ENCODE data around the gene IBA57. TPM values are rescaled to one million over a fixed set of nuclear protein-coding genes. Genes with fewer than 3 reads are reported as not detected.

Gene IBA57
- total RNA-seq (10 to 100 TPM; 11.0 to 12.3 TPM), polyA plus RNA-seq (1 to 10 TPM; 3.3 to 4.2 (median 3.4) TPM), total RNA-seq (16.7 to 55.6 (median 26.1) reads per million in 6 experiments)

GRCh38 chr1:228165372-228166169 is at the start of gene IBA57:
Gene IBA57, plus strand, starts transcription at chr1:228165804. Its CDS starts 13 bp downstream, at chr1:228165817.
- DNase-seq, result peak; percentile 99 to 100 (median 100)
- Mint-ChIP-seq H3K27ac (peak within 1 kb of the TSS; percentile 89 to 99 (median 97)), H3K27me3 (no peaks in the 10 kb centered on the region), H3K36me3 (peaks cover 0 to 7% (median 0%) of the 10 kb centered on the region in 3 donors), H3K4me1 (peaks cover 26 to 67% (median 57%) of the 10 kb centered on the region in 4 donors), H3K9me3 (no peaks in the 10 kb centered on the region), H3K4me3 (peak within 1 kb of the TSS; percentile 81 to 93 (median 90))
- peak; percentile 77 to 79 for ATAC-seq
- POLR2A ChIA-PET, result interaction anchor here (0.6 to 8.4 kb wide), 27 partner anchors 9 to 1227 kb away, joined by 3 to 128 read pairs (median 4); partner anchors contain the start of genes ARF1, GUK1, RNF187 and TRIM11

- DNase-seq (no peak), ATAC-seq (no peak)
- H3K36me3 Mint-ChIP-seq, result peaks cover 0 to 2% (median 0%) of the 10 kb centered on the region in 3 donors
- POLR2A ChIA-PET, result no interaction called here
- no peak overlapping the region for H3K27ac Mint-ChIP-seq
- H3K9me3 Mint-ChIP-seq, result no peaks in the 10 kb centered on the region
- H3K27me3 Mint-ChIP-seq, result no peaks in the 10 kb centered on the region
- peaks cover 0 to 7% (median 2%) of the 10 kb centered on the region in 4 donors for H3K4me1 Mint-ChIP-seq
- H3K4me3 Mint-ChIP-seq, result no peak overlapping the region
These were observed 48.3 kb upstream of the IBA57 start for GRCh38 chr1:228117335-228117734.

- POLR2A ChIA-PET, result interaction anchor here (1.0 kb wide), 1 partner anchor 41 kb away, joined by 3 read pairs; no protein-coding TSS in a partner anchor
These were observed 47.6 kb upstream of the IBA57 start for GRCh38 chr1:228118040-228118439.

GRCh38 chr1:228120351-228120750 is 45.3 kb upstream of the IBA57 start:
- ATAC-seq, result no peak
- Mint-ChIP-seq H3K4me1 (peaks cover 0 to 7% (median 2%) of the 10 kb centered on the region in 4 donors), H3K27me3 (peaks cover 0 to 3% (median 0%) of the 10 kb centered on the region in 5 donors), H3K4me3 (no peak overlapping the region), H3K36me3 (peaks cover 0 to 2% (median 0%) of the 10 kb centered on the region in 3 donors), H3K27ac (no peak overlapping the region), H3K9me3 (no peaks in the 10 kb centered on the region)
- DNase-seq, result no peak
- POLR2A ChIA-PET, result no interaction called here

More at GRCh38 chr1:228118040-228118439, 47.6 kb upstream of the IBA57 start:
- no peak for DNase-seq
- H3K27ac Mint-ChIP-seq, result no peak overlapping the region
- no peaks in the 10 kb centered on the region for H3K9me3 Mint-ChIP-seq
- peaks cover 0 to 7% (median 2%) of the 10 kb centered on the region in 4 donors for H3K4me1 Mint-ChIP-seq
- peaks cover 0 to 2% (median 0%) of the 10 kb centered on the region in 3 donors for H3K36me3 Mint-ChIP-seq
- ATAC-seq, result no peak
- H3K4me3 Mint-ChIP-seq, result no peak overlapping the region
- peaks cover 0 to 2% (median 0%) of the 10 kb centered on the region in 5 donors for H3K27me3 Mint-ChIP-seq

- ATAC-seq, result peak; percentile 68 to 77
- peak overlapping the region in 8 of 10 donors; percentile 5 to 41 (median 28) for H3K4me3 Mint-ChIP-seq
- POLR2A ChIA-PET, result interaction anchor here (1.0 kb wide), 1 partner anchor 34 kb away, joined by 3 read pairs; no protein-coding TSS in a partner anchor
These were observed 44.6 kb upstream of the IBA57 start for GRCh38 chr1:228120857-228121489.

GRCh38 chr1:228122921-228123441 is 42.6 kb upstream of the IBA57 start:
- Mint-ChIP-seq H3K4me1 (peaks cover 0 to 7% (median 2%) of the 10 kb centered on the region in 4 donors), H3K9me3 (no peaks in the 10 kb centered on the region), H3K4me3 (no peak overlapping the region), H3K27me3 (peaks cover 3 to 12% (median 5%) of the 10 kb centered on the region in 5 donors), H3K36me3 (peaks cover 0 to 1% (median 0%) of the 10 kb centered on the region in 3 donors), H3K27ac (peak overlapping the region in 1 of 10 donors; percentile 3)
- POLR2A ChIA-PET, result interaction anchor here (0.5 kb wide), 1 partner anchor 30 kb away, joined by 3 read pairs; no protein-coding TSS in a partner anchor
- ATAC-seq (no peak), DNase-seq (no peak)

More at GRCh38 chr1:228120857-228121489, 44.6 kb upstream of the IBA57 start:
- peaks cover 0 to 3% (median 0%) of the 10 kb centered on the region in 5 donors for H3K27me3 Mint-ChIP-seq
- H3K4me1 Mint-ChIP-seq, result peaks cover 0 to 7% (median 2%) of the 10 kb centered on the region in 4 donors
- DNase-seq, result peak in 1 of 10 donors; percentile 39
- no peaks in the 10 kb centered on the region for H3K9me3 Mint-ChIP-seq
- peaks cover 0 to 2% (median 0%) of the 10 kb centered on the region in 3 donors for H3K36me3 Mint-ChIP-seq
- H3K27ac Mint-ChIP-seq, result peak overlapping the region in 7 of 10 donors; percentile 1 to 76 (median 55)

- H3K36me3 Mint-ChIP-seq, result no peaks in the 10 kb centered on the region
- ATAC-seq (no peak), DNase-seq (no peak)
- H3K9me3 Mint-ChIP-seq, result no peaks in the 10 kb centered on the region
- H3K27ac Mint-ChIP-seq, result no peak overlapping the region
- POLR2A ChIA-PET, result no interaction called here
- H3K4me3 Mint-ChIP-seq, result no peak overlapping the region
- peaks cover 5 to 17% (median 7%) of the 10 kb centered on the region in 5 donors for H3K27me3 Mint-ChIP-seq
- peaks cover 0 to 7% (median 2%) of the 10 kb centered on the region in 4 donors for H3K4me1 Mint-ChIP-seq
These were observed 42.1 kb upstream of the IBA57 start for GRCh38 chr1:228123505-228123904.

GRCh38 chr1:228125185-228125584 is 40.4 kb upstream of the IBA57 start:
- Mint-ChIP-seq H3K9me3 (no peaks in the 10 kb centered on the region), H3K4me1 (peaks cover 0 to 7% (median 1%) of the 10 kb centered on the region in 4 donors), H3K27me3 (peaks cover 5 to 24% (median 7%) of the 10 kb centered on the region in 5 donors), H3K27ac (peak overlapping the region in 1 of 10 donors; percentile 12), H3K36me3 (no peaks in the 10 kb centered on the region), H3K4me3 (no peak overlapping the region)
- POLR2A ChIA-PET, result interaction anchor here (1.1 kb wide), 1 partner anchor 16 kb away, joined by 3 read pairs; no protein-coding TSS in a partner anchor
- DNase-seq (no peak), ATAC-seq (no peak)

GRCh38 chr1:228131766-228132165 is 33.8 kb upstream of the IBA57 start:
- POLR2A ChIA-PET, result interaction anchor here (1.5 to 2.2 kb wide), 2 partner anchors 31 to 35 kb away, joined by 3 to 16 read pairs; no protein-coding TSS in a partner anchor
- peaks cover 0 to 16% (median 2%) of the 10 kb centered on the region in 4 donors for H3K4me1 Mint-ChIP-seq
- ATAC-seq, result no peak
- H3K4me3 Mint-ChIP-seq, result no peak overlapping the region
- H3K27me3 Mint-ChIP-seq, result peaks cover 5 to 24% (median 10%) of the 10 kb centered on the region in 5 donors
- H3K36me3 Mint-ChIP-seq, result no peaks in the 10 kb centered on the region
- no peaks in the 10 kb centered on the region for H3K9me3 Mint-ChIP-seq
- no peak for DNase-seq
- H3K27ac Mint-ChIP-seq, result no peak overlapping the region

- Mint-ChIP-seq H3K9me3 (no peaks in the 10 kb centered on the region), H3K4me1 (peaks cover 0 to 33% (median 10%) of the 10 kb centered on the region in 4 donors), H3K4me3 (no peak overlapping the region), H3K27ac (peak overlapping the region in 1 of 10 donors; percentile 20), H3K36me3 (no peaks in the 10 kb centered on the region), H3K27me3 (peaks cover 0 to 5% (median 2%) of the 10 kb centered on the region in 5 donors)
- DNase-seq (no peak), ATAC-seq (no peak)
- POLR2A ChIA-PET, result interaction anchor here (1.4 kb wide), 1 partner anchor 32 kb away, joined by 6 read pairs; no protein-coding TSS in a partner anchor
These were observed 31.0 kb upstream of the IBA57 start for GRCh38 chr1:228134591-228134990.

GRCh38 chr1:228136901-228137300 is 28.7 kb upstream of the IBA57 start:
- POLR2A ChIA-PET, result interaction anchor here (0.9 to 9.0 kb wide), 3 partner anchors 16 to 30 kb away, joined by 3 to 128 read pairs (median 8); partner anchors contain the start of gene IBA57
- ATAC-seq, result no peak
- Mint-ChIP-seq H3K27ac (peak overlapping the region in 8 of 10 donors; percentile 12 to 87 (median 74)), H3K4me1 (peaks cover 0 to 42% (median 14%) of the 10 kb centered on the region in 4 donors), H3K36me3 (no peaks in the 10 kb centered on the region), H3K9me3 (no peaks in the 10 kb centered on the region), H3K27me3 (no peaks in the 10 kb centered on the region), H3K4me3 (no peak overlapping the region)
- DNase-seq, result peak in 1 of 10 donors; percentile 32

Data from naive thymus-derived CD8-positive, alpha-beta T cell (primary cell).